Muscle of back (tissue), 11 donors: ENCODE results near the gene TECPR1. TPM values are rescaled to one million over a fixed set of nuclear protein-coding genes. Genes with fewer than 3 reads are reported as not detected.

ENCODE experiments used
- DNase-seq, 3 donors: peaks; one replicate each; pipeline versions ENCODE4 v3.0.0 to v3.0.0-alpha.2; 2013
- polyA plus RNA-seq, 10 donors: library from polyadenylated mRNA; unstranded; fragments of 120-200 nt; gene quantifications; one replicate each; pipeline ENCODE4 v1.2.1, GENCODE V29; 2013; ENCODE audit not compliant: insufficient read length in 10 of 10

The TECPR1 gene
- polyA plus RNA-seq, 10 donors = 12.8 to 22.1 (median 18.9) TPM

GRCh38 chr7:98194186-98194585 is 57.8 kb downstream of the TECPR1 start:
- DNase-seq = no peak

- DNase-seq = no peak
Measured at GRCh38 chr7:98193474-98194180, 58.4 kb downstream of the TECPR1 start.

- DNase-seq = no peak
Measured at GRCh38 chr7:98192781-98193457, 59.1 kb downstream of the TECPR1 start.

GRCh38 chr7:98191668-98192431 is 60.2 kb downstream of the TECPR1 start:
- no peak for DNase-seq

- DNase-seq = no peak
Measured at GRCh38 chr7:98189559-98189958, 62.5 kb downstream of the TECPR1 start.

- DNase-seq = no peak
Measured at GRCh38 chr7:98187138-98187502, 64.9 kb downstream of the TECPR1 start.

- DNase-seq = peak; percentile 16 to 25 (median 18)
Measured at GRCh38 chr7:98186452-98187137, 65.4 kb downstream of the TECPR1 start.

- no peak for DNase-seq
Measured at GRCh38 chr7:98185101-98185500, 66.9 kb downstream of the TECPR1 start.

GRCh38 chr7:98180751-98181150 is 71.3 kb downstream of the TECPR1 start:
- DNase-seq = no peak

GRCh38 chr7:98178762-98179490 is 73.1 kb downstream of the TECPR1 start:
- DNase-seq = no peak

- DNase-seq = no peak
Measured at GRCh38 chr7:98178321-98178720, 73.7 kb downstream of the TECPR1 start.

- DNase-seq = no peak
Measured at GRCh38 chr7:98177553-98177952, 74.5 kb downstream of the TECPR1 start.

GRCh38 chr7:98175260-98175940 is 76.6 kb downstream of the TECPR1 start:
- DNase-seq = no peak

GRCh38 chr7:98174334-98175259 is 77.4 kb downstream of the TECPR1 start:
- DNase-seq = no peak

- no peak for DNase-seq
Measured at GRCh38 chr7:98171449-98171848, 80.6 kb downstream of the TECPR1 start.

- DNase-seq = no peak
Measured at GRCh38 chr7:98170966-98171365, 81.1 kb downstream of the TECPR1 start.

GRCh38 chr7:98168904-98169621 is 83.0 kb downstream of the TECPR1 start:
- DNase-seq = no peak

GRCh38 chr7:98168181-98168903 is 83.7 kb downstream of the TECPR1 start:
- peak; percentile 21 to 58 (median 54) for DNase-seq
